ENCODE data around the gene RETREG3. TPM values are rescaled to one million over a fixed set of nuclear protein-coding genes. Genes with fewer than 3 reads are reported as not detected.
"Not testable (repeated sequence)": the region's sequence is repeated elsewhere in the genome, so short reads cannot be mapped to it uniquely, and the experiment has no call there.

The RETREG3 gene
- polyA plus RNA-seq, 5 donors: 46.1 to 65.3 (median 56.0) TPM

DNA sequence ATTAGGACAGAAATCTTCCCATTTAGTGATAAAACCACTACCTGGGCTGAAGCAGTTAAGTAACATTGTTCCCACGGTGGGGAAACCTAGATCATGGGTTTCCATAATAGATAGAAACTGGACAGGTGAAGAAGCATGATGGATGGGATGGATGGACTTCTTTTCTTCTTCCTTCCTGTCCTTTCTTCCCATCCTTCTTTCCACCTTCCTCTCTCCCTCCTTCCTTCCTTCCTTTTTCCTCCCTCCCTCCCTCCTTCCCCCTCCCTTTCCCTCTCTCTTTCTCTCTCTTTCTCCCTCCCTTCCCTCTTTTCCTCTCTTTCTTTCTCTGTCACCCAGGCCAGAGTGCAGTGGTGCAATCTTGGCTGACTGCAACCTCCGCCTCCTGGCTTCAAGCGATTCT is 34.7 kb downstream of the RETREG3 start:
- no peak for DNase-seq

DNA sequence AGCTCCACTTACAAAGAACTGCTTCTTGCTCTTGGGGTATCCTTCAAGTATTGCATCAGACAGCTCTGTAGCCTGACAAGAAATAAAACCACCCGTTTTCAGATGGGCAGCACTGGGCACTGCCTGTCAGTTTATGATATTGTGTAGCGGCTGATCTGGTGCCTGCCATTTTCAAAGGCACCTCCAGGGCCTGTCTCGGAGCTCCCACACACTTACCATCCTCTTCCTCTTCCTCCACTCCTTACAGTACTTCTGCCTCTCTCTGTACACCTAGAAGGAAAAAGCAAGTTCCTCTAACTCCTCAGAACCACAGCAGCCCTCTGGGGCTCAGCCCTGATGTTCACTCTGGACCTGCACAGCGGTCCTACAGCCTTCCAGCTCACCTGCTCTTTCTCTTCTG is 36.1 kb downstream of the RETREG3 start:
- DNase-seq: no peak

DNA sequence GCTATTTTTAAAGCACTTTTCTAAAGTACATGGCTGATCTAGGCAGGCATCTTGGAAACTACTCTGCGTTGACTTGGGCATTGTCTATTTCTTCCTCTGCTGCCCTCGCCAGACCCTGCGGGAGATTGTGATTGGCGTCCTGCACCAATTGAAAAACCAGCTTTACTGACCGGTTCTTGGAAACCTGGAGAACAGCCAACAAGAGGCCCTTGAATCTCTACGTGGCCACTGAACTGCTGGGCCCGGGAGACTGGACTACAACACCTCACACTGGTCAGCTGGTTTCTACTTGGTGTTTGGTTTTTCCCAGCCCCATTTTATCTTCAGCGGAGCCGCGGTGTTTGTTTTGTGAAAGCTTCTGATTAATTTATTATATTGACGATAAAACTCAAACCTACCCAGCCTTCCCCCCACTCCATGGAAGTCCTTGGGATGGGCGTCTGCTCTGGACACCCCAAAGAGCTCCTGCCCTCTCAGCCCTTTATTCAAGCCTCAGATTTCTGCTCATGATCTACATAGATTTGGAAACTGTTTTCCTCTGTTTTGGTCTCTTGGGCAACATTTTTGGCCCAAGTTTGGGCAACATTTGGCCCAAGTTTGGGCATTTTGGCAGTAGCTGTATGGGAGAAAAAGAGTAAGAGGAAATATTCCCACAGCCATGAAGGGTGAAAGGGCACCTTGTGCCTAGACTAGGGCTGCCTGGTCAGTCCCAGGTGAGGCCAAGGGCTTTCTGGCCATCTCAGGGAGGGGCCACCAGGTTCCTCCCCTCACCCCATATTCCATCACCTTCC is 37.5 kb downstream of the RETREG3 start:
- no peak for DNase-seq

DNA sequence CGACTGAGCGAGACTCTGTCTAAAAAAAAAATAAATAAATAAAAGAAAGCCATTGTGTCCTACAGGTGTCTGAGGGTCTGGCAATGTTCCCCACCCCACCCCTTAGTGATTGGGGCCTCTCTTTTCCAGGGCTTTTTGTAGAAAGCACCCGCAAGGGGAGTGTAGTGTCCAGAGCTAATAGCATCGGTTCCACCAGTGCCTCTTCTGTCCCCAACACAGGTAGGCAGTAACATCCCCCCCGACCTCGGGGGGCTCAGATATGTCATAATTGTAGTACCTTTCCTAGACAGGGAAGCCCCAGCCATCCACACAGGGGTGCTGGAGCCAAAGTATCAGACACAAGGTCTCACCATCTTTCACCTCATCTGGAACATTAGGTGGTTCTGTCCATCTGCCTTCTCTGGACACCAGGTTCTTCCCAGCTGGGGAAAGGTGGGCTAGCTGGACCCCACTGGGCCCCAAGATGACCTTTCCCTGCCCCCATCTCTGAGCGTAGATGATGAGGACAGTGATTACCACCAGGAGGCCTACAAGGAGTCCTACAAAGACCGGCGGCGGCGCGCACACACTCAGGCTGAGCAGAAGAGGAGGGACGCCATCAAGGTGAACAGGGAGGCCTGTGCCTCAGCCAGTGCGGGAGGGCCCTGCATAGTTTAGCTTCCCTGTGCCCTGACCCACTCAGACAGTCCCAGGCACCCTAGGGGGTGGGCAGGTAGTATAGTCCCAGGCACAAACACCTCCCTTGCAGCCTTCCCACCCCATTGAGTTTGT is 40.6 kb downstream of the RETREG3 start:
- no peak for DNase-seq

DNA sequence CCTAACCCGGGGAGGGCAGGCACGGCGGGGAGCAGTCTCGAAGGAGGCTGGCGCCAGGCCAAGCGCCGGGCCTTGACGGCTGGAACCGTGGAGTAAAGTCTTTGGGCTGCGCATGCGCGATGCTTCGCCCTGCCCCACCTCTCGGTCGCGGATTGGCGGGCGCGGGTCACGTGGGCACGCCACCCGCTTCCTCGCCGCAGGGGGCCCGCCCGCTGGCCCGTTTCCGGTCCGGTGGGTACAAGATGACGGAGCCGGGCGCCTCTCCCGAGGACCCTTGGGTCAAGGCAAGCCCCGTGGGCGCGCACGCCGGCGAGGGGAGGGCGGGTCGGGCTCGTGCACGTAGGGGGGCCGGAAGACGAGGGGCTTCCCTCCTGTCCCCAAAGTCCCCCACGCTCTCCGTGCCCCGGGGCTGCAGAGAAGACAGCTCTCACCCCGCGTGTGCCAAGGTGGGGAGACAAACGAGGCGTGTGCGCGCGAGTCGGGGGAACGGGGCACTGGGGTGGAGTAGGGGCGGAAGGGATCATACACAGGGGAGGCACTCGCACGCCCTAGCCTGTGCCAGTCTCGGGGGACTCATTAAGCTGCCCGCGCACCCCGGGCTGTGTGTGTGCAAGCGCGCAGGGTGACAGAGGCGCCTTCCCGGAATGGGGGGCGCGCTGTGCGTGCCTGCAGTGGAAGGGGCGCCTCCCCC is 42.1 kb downstream of the RETREG3 start, which contains the start of gene MLX:
Gene MLX, plus strand, starts transcription at position 218 of the 691 bp plus-strand sequence. Its CDS starts 25 bp downstream, at position 243.
- peak; percentile 92 to 93 for DNase-seq

DNA sequence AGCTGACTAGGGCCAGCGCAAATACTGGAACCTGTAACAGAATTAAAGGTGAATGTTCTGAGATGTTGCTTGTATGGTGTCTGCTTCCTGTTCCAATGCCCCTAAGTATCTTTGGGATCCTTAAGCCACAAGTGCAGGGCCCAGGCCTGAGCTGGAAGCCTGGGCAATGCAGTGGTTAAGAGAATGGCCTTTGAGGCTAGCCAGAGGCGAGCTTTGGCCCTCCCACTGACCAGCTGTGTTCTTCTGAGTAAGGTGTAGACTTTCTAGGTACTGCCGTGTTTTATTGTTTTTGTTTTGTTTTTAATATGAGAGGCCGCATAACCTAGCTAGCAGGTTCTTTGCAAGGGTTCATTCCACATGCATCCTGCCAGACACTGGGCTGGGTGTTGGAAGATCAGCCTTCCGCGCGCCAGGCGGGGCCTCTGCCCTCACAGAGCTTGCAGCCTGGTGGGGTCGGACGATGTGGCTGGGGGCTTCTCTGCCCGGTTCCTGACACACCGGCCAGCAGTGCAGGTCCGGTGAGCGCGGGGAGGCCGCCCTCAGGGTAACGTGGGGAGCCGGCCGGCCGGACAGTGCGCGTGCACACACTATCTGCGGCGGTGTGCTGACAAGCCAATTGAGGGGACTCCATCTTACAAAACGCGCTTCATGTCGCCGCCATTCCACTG is 42.8 kb downstream of the RETREG3 start:
- DNase-seq: no peak

DNA sequence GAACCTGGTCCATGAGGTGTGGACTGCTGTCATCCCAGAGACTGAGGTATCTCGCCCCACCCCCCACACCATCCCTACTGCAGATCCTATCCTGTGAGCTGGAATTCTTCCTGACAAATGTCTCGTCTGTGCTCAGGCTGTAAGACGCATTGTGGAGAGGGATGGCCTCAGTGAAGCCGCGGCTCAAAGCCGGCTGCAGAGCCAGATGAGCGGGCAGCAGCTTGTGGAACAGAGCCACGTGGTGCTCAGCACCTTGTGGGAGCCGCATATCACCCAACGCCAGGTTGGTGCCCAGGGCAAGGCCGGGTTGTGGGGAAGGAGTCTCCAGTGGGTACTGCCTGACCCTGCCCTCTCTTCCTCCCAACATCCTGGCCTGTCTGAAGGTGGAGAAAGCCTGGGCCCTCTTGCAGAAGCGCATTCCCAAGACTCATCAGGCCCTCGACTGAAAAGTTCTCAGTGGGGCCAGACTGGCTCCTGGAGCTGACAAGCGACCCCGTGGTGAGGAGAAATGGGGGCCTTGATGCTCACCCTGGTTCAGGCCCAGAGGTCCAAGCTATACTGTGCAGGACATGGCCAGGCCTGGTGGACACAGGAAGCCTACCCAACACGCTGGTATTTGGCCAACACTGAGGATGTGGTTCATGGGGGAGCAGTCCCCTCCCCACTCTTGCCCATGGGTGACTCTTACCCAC is 43.5 kb downstream of the RETREG3 start:
- DNase-seq: no peak

DNA sequence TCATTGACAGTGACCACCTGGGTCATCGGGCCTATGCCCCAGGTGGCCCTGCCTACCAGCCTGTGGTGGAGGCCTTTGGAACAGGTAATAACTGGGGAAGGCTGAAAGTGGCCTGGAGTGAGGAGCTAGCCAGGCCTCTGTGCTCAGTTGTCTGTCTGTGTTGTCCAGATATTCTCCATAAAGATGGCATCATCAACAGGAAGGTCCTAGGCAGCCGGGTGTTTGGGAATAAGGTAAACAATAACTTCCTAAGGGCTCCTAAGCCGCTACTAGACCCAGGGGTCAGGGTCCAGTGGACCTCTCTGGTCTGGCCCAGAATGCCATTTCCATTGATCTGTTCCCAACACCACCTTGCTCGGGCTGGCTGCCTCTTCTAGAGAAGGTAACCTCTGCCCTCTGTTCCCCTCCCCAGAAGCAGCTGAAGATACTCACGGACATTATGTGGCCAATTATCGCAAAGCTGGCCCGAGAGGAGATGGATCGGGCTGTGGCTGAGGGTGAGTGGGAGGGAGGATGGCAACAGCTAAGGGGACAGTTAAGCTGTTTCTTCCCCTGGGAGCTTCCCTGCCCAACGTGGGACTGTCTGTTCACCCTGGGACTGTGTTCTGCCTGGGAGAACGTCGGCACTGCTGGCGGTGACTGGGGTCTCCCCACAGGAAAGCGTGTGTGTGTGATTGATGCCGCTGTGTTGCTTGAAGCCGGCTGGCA is 44.2 kb downstream of the RETREG3 start:
- DNase-seq: no peak

DNA sequence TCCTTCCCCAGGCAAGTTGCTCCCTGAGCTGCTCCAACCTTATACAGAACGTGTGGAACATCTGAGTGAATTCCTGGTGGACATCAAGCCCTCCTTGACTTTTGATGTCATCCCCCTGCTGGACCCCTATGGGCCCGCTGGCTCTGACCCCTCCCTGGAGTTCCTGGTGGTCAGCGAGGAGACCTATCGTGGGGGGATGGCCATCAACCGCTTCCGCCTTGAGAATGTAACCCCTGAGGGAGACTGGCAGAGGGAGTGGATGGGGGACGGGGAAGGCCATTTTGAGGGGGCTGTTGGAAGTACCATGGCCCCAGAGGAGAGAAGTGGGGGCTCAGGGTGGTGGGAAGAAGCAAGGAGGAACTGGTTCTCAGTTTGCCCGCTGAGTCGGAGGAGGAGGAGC is 45.2 kb downstream of the RETREG3 start:
- no peak for DNase-seq

DNA sequence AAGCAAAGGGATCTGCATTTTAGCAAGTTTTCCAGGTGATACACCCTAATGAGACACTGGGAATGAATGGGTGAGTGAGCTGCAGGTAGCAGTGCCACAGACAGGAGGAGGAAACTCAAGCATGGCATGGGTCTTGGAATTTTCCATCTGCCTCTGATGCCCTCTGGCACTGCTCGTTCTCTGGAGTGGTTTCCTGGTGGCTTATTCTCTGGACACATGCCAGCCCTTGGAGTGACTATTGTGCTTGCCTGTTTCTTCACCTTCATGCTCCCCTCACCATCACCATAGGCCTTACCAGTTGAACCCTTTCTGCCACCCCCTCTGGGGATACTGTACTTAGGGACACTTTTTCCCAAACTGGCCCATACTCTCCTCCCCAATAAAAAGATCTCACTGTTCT is 45.6 kb downstream of the RETREG3 start:
- DNase-seq: no peak

DNA sequence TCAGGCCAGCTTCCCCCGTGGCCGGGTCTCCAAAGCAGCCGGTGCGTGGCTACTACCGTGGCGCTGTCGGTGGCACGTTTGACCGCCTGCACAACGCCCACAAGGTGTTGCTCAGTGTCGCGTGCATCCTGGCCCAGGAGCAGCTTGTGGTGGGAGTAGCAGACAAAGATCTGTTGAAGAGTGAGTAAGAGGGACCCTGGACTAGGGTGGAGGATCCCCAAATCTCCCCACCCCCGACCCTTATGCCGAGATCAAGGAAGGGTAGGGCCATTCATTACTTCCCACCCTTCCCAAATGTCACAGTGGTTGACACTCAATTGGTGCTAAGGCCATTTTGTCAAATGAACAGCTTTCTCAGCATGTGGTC is 46.0 kb downstream of the RETREG3 start:
- DNase-seq: no peak

DNA sequence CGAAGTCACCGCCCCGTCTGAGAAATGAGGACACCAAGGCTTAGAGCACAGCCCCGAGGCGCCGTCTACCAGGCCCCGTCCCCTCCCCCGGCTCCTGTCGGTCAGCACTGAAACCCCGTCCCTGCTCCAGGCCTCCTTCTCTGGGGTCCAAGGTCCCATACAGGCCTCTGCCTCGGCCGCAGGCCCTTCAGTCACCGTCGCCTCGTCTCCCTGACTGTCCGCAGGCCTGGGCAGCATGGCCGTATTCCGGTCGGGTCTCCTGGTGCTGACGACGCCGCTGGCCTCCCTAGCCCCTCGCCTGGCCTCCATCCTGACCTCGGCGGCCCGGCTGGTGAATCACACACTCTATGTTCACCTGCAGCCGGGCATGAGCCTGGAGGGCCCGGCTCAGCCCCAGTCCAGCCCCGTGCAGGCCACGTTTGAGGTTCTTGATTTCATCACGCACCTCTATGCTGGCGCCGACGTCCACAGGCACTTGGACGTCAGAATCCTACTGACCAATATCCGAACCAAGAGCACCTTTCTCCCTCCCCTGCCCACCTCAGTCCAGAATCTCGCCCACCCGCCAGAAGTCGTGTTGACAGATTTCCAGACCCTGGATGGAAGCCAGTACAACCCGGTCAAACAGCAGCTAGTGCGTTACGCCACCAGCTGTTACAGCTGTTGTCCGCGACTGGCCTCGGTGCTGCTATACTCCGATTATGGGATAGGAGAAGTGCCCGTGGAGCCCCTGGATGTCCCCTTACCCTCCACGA is 46.6 kb downstream of the RETREG3 start:
- no peak for DNase-seq

DNA sequence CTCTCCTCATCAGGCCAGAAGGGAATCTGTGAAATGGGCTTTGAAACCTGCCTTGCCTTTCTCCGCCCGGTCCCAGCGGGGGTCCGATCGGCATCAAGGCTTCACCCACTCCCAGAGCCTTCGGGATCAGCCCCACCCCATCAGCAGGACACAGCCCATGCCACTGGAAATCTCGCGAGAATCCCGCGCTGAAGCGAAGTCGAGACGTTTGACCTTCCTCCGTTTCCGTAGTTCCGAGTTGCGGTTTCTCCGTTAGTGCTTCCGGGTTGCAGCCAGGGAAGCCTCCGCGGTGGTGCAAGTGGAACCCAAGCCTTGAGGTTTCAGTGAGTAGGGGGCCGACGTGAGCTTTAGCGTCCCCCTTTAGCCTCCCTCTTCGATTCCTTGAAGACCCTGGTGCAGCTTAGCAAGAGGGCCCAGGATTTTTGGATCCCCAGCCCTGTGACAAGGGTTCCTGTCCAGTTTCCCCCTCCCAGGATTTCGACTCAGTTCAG is 47.2 kb downstream of the RETREG3 start, which contains the start of gene COASY:
Gene COASY, plus strand, starts transcription at position 252 of the 491 bp plus-strand sequence. CDS start 475 bp downstream, outside the sequence.
- DNase-seq: peak; percentile 94 to 96

DNA sequence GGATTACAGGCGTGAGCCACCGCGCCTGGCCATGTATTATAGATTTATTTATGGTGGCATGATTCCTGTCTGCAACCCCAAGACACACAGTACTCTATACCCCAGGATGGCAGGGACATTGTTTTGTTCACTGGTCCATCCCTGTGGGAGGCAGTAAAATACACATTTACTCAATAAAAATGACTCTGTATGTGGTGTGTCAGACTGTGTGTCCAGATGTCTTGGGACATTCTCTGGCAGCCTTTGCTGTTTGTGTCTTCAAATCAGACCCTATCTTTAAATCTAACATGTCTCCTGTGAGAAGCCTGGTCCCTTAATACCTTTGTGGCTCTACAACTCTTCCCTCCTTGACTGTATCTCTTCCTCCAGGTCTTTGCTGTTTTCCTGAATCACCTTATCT is 48.9 kb downstream of the RETREG3 start:
- DNase-seq: no peak

DNA sequence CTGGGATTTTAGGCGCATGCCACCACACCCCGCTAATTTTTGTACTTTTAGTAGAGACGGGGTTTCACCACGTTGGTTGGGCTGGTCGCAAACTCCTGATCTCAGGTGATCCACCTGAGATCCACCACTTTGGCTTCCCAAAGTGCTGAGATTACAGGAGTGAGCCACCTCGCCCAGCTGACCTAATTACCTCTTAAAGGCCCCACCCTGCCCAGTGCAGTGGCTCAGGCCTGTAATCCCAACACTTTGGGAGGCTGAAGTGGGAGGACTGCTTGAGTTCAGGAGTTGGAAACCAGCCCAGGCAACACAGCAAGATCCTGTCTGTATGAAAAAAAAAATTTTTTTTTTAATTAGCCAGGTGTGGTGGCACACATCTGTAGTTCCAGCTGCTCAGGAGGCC is 50.1 kb downstream of the RETREG3 start:
- no peak for DNase-seq

DNA sequence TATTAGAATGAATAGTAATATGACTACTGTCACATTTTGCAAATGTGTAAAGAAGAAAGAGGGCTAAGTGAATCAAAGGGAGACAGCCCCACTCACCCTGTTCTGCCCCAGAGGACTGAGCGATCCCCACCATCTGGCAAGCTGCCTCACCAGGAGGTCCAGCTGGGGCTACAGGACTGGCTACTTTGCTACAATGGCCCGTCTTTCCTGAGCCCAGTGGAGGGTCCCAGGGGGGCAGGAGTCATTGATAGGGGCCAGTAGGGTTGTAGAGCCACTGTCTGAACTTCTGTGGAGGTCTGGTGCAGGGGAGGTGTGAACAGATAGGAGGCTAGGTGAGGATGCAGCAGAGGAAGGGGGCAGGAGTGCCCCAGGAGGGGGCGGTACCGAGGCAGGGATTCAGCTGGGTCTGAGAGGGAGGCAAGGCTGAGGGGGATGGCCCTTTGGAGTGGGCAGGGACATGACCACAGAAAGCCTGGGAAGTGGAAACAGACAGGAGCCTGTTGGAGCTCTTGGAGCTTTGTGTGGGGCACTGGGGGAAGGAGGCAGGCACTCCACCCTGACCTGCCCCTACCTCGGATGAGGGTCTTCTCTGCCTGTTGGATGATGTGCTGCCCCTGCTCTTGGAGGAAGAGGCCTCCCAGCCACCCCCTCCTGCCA is 53.1 kb downstream of the RETREG3 start:
- not testable (repeated sequence) for DNase-seq

DNA sequence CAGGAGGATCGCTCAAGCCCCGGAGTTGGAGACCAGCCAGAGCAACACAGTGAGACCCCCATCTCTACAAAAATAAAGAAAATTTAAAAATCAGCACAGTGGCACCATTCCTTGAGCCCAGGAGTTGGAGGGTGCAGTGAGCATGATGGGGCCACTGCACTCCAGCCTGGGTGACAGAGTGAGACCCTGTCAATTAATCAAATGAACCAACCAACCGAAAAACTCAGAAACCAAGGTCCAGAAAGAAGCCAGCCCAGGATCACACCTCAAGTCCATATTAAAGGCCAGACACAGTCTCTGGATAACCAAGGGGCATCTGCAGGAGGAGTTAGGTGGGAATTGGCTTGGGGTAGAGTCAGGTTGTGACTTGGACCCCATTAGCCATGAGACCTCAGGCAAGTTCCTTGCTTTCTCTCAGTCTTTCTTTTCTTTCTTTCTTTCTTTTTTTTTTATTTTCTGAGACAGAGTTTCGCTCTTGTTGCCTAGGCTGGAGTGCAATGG is 54.0 kb downstream of the RETREG3 start:
- no peak for DNase-seq

DNA sequence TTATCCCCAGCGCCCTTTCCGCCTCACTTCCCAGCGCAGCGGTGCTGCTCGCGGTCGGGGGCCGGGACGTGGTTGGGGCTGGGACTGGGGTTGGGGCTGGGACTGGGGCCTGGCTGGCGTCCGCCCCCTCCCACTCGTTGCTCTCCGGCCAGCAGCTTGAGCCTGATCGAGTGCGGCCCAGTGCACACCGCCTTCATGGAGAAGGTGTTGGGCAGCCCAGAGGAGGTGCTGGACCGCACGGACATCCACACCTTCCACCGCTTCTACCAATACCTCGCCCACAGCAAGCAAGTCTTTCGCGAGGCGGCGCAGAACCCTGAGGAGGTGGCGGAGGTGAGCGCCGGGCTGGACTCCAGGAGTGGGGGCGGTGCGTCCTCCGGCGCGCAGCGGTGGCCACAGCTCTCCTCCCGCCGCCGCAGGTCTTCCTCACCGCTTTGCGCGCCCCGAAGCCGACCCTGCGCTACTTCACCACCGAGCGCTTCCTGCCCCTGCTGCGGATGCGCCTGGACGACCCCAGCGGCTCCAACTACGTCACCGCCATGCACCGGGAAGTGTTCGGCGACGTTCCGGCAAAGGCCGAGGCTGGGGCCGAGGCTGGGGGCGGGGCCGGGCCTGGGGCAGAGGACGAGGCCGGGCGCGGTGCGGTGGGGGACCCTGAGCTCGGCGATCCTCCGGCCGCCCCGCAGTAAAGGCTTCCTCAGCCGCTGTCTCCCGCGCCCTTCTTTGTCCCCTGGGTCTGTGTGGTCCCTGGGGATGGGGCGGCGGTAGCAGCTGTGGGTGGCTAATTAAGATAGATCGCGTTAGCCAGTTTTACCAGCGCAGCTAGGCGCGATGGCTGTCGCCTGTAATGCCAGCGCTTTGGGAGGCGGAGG is 54.7 kb downstream of the RETREG3 start:
- DNase-seq: peak; percentile 86 to 88
